Measurements from ENCODE around the gene ENTPD8. TPM values are rescaled to one million over a fixed set of nuclear protein-coding genes. Genes with fewer than 3 reads are reported as not detected.
A peak's percentile ranks its signal among the peaks of the same experiment; 100 is the strongest.
"Not testable (repeated sequence)": the region's sequence is repeated elsewhere in the genome, so short reads cannot be mapped to it uniquely, and the experiment has no call there.

Gene ENTPD8
- total and polyA plus RNA-seq, 9 donors: 0.18 to 1.2 (median 0.39) TPM

DNA sequence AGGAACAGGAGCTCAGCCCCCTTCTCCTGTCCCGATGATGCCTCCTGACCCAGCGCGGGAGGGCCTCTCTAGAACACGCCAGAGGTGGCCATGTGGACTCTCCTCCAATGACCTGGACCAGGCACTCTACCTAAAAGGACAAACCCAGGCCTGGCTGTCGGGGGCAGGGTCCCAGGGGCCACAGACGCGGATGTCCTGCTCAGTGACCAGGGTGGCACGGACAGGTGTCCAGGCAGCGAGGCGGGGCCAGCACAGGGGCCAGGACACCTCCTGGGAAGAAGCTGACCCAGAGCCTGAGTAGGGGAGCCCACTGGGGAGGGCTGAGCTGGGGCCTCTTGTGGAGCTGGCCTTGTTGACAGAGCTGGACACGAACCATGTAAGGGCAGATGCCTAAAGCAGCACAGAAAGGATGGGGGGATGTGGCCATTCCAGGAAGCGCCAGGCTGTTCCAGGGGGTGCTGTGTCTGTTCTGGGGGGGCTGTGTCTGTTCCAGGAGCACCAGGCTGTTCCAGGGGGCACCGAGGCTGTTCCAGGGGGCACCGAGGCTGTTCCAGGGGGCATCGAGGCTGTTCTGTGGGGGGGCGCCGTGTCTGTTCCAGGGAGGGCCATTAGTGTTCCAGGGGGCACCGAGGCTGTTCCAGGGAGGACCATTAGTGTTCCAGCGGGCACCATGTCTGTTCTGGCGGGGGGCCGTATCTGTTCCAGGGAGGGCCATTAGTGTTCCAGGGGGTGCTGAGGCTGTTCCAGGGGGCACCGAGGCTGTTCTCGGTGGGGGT is 48.7 kb downstream of the ENTPD8 start:
- Histone ChIP-seq H3K9me3 (replicated peaks; ENCODE audit: control insufficient read depth, low read depth, low read length) (no peaks in the 10 kb centered on the region), H3K27me3 (ENCODE audit: control insufficient read depth, insufficient read depth, low read length) (no peaks in the 10 kb centered on the region), H3K4me1 (ENCODE audit: control insufficient read depth, insufficient read depth, low read length) (peaks cover 30% of the 10 kb centered on the region), H3K27ac (ENCODE audit: low read length) (no peak overlapping the region), H3K36me3 (ENCODE audit: control insufficient read depth, insufficient read depth, low read length) (peaks cover 10% of the 10 kb centered on the region), H3K4me3 (ENCODE audit: low read length) (no peak overlapping the region)
- no peak for DNase-seq
- WGBS (ENCODE audit: insufficient coverage): 95% methylated on average over 16 of the region's 23 CpGs

DNA sequence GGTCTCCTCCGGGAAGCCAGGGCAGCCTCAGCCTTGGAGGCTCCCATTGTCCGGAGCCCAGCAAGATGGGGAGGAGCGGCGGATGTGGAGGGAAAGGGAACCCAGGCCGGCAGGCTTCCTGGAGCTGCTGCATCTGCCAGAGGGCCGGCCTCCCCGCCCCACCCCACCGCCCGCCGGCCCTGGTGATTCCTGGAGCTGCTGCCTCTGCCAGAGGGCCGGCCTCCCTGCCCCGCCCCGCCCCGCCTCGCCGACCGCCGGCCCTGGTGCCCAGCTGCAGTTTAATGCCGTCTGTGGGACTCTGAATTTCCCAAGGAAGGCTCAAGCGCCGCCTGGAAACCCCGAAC is 49.8 kb downstream of the ENTPD8 start:
- WGBS (ENCODE audit: insufficient coverage): 57% methylated on average over 13 of the region's 22 CpGs
- Histone ChIP-seq H3K27me3 (ENCODE audit: control insufficient read depth, insufficient read depth, low read length) (no peaks in the 10 kb centered on the region), H3K9me3 (replicated peaks; ENCODE audit: control insufficient read depth, low read depth, low read length) (no peaks in the 10 kb centered on the region), H3K36me3 (ENCODE audit: control insufficient read depth, insufficient read depth, low read length) (peaks cover 10% of the 10 kb centered on the region), H3K4me3 (ENCODE audit: low read length) (no peak overlapping the region), H3K4me1 (ENCODE audit: control insufficient read depth, insufficient read depth, low read length) (peaks cover 36% of the 10 kb centered on the region), H3K27ac (ENCODE audit: low read length) (peak overlapping the region; percentile 83)
- DNase-seq: peak; percentile 50

DNA sequence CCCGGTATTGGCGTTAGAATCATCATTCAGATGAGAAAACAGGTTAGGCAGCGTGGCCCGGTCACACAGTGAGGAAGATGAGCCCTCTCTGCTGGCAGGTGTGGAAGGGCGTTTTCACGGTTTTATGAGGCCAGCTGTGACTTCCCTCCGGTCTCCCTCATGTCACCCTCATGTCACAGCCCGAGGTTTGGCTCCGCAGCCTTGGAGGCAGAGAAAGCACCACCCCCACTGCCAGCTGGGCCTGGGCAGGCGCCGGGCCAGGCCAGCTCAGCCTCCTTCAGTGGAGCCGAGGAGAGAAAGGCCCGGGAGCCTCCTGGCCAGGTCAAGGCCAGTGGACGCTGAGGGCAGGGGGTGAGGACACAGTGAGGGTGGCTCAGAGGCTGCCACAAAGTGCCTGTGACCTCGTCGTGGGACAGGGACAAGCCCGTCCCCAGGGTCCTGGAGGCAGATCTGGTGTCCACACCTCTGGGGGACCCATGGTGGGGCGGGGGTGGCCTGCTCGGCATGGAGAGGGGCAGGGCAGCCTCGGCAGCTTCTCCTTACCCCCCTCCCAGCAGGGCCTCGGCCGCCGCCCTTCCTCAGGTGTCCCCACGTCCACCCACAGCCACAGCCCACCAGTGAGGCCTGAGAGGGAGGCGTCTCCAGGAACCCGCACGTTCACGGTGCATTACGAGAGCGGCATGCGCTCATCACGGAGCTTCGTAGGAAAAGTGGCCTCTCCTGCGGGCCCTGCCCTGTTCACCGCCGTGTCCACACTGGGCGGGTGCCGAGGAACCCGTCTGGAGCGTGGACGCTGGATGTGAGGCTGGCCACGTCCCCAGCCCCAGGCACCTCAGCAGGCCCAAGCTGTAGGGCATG is 50.4 kb downstream of the ENTPD8 start:
- Histone ChIP-seq H3K4me1 (ENCODE audit: control insufficient read depth, insufficient read depth, low read length) (peaks cover 36% of the 10 kb centered on the region), H3K4me3 (ENCODE audit: low read length) (no peak overlapping the region), H3K27me3 (ENCODE audit: control insufficient read depth, insufficient read depth, low read length) (no peaks in the 10 kb centered on the region), H3K36me3 (ENCODE audit: control insufficient read depth, insufficient read depth, low read length) (peaks cover 10% of the 10 kb centered on the region), H3K27ac (ENCODE audit: low read length) (peak overlapping the region; percentile 83), H3K9me3 (replicated peaks; ENCODE audit: control insufficient read depth, low read depth, low read length) (no peaks in the 10 kb centered on the region)
- peak; percentile 60 for DNase-seq
- 67% methylated on average over 24 of the region's 42 CpGs for WGBS (ENCODE audit: insufficient coverage)

DNA sequence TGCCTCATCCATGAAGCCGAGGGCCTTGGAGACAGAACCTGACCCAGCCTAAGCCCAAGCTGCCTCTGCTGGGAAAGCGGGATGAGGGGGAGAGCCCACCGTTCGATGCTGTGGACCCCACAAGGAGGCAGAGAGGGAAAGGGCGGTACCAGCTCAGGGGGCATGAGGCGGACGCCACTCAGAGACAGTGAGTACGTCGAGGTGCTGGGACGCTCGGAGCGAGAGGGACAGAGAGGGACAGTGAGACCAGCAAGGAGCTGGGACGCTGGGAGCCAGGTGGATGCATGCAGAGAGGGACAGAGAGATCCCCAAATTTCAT is 51.8 kb downstream of the ENTPD8 start:
- no peak for DNase-seq
- 86% methylated on average over 11 of the region's 13 CpGs for WGBS (ENCODE audit: insufficient coverage)

DNA sequence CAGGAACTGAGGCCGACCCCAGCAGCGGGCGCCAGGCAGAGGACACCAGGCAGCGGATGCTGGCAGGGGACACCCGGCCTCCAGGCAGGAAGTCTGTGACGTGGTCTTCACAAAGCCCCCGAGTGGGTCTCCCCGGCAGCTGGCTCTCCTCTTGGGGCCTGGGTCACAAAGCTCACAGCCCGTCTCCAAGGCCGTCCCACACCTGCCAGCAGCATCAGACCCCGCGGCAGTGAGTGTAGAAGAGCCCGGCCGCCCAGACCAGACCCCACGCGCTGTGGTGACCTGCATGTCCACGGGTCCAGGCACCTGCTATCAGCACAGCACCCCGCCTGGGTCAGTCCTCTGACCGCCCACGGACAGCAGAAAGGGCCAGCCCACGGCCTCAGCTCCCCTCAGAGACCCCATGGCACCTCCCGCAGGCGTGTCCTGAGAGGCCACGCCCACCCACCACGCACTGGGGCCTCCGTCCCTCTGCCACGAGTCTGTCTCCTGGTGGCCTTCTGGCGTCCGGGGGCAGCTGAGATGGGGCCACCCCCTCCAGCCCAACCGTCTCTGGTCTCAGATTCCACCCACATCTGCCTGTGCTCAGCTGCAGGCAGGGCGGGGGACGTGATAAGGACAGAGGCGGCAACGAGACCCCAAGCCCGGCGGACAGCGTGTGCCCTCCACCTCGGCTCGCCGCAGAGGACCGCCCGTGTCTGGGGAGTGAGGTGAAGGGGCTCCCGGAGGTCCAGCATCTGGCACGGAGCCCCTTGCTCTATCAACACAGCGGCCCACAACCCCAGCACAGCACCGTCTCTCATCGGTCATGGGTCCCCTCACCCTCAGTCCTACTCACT is 52.3 kb downstream of the ENTPD8 start:
- Histone ChIP-seq H3K4me3 (ENCODE audit: low read length) (no peak overlapping the region), H3K27me3 (ENCODE audit: control insufficient read depth, insufficient read depth, low read length) (no peaks in the 10 kb centered on the region), H3K27ac (ENCODE audit: low read length) (peak overlapping the region; percentile 7), H3K9me3 (replicated peaks; ENCODE audit: control insufficient read depth, low read depth, low read length) (no peaks in the 10 kb centered on the region), H3K4me1 (ENCODE audit: control insufficient read depth, insufficient read depth, low read length) (peaks cover 33% of the 10 kb centered on the region), H3K36me3 (ENCODE audit: control insufficient read depth, insufficient read depth, low read length) (peaks cover 5% of the 10 kb centered on the region)
- WGBS (ENCODE audit: insufficient coverage): 76% methylated on average over 39 of the region's 47 CpGs
- no peak for DNase-seq

More for the DNA sequence above, 51.8 kb downstream of the ENTPD8 start:
- Histone ChIP-seq H3K27ac (ENCODE audit: low read length) (no peak overlapping the region), H3K9me3 (replicated peaks; ENCODE audit: control insufficient read depth, low read depth, low read length) (no peaks in the 10 kb centered on the region), H3K36me3 (ENCODE audit: control insufficient read depth, insufficient read depth, low read length) (peaks cover 5% of the 10 kb centered on the region), H3K27me3 (ENCODE audit: control insufficient read depth, insufficient read depth, low read length) (no peaks in the 10 kb centered on the region), H3K4me3 (ENCODE audit: low read length) (no peak overlapping the region), H3K4me1 (ENCODE audit: control insufficient read depth, insufficient read depth, low read length) (peaks cover 33% of the 10 kb centered on the region)

DNA sequence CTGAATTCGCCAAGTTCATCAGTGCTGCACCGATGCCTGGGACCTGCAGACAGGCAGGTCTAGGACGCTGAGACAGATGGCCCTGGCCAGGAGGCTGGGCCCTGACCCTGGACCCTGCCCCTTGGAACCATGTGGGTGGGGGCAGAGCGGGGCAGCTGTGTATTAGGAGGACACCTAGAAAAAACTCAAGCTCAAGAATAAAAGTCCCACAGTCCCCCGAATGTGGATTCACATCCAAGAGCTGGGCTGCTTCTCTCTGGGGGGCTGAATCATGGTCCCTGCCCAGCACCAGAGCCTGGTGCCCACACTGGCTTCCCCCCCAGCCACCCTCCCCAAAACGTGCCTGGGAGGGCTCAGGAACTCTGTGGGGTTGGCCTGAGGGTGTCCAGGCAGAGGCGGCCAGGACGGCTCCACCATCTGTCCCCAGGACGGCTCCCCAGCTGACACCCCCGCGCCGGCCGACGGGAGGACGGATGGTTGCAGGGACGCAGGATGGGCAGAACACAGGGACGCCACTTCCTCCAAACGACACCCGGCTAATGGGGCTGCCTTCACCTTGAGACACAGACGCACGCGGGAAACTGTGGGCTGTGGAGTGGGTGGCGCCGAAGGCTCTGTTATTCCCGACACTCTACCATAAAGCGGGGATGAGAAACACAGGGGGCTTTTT is 53.1 kb downstream of the ENTPD8 start:
- H3K27ac ChIP-seq (ENCODE audit: low read length): peak overlapping the region; percentile 21
- H3K4me1 ChIP-seq (ENCODE audit: control insufficient read depth, insufficient read depth, low read length): peaks cover 33% of the 10 kb centered on the region
- no peak overlapping the region for H3K4me3 ChIP-seq (ENCODE audit: low read length)
- WGBS (ENCODE audit: insufficient coverage): 71% methylated on average over 21 of the region's 26 CpGs
- H3K9me3 ChIP-seq (replicated peaks; ENCODE audit: control insufficient read depth, low read depth, low read length): no peaks in the 10 kb centered on the region
- no peaks in the 10 kb centered on the region for H3K27me3 ChIP-seq (ENCODE audit: control insufficient read depth, insufficient read depth, low read length)
- peaks cover 5% of the 10 kb centered on the region for H3K36me3 ChIP-seq (ENCODE audit: control insufficient read depth, insufficient read depth, low read length)
- no peak for DNase-seq

DNA sequence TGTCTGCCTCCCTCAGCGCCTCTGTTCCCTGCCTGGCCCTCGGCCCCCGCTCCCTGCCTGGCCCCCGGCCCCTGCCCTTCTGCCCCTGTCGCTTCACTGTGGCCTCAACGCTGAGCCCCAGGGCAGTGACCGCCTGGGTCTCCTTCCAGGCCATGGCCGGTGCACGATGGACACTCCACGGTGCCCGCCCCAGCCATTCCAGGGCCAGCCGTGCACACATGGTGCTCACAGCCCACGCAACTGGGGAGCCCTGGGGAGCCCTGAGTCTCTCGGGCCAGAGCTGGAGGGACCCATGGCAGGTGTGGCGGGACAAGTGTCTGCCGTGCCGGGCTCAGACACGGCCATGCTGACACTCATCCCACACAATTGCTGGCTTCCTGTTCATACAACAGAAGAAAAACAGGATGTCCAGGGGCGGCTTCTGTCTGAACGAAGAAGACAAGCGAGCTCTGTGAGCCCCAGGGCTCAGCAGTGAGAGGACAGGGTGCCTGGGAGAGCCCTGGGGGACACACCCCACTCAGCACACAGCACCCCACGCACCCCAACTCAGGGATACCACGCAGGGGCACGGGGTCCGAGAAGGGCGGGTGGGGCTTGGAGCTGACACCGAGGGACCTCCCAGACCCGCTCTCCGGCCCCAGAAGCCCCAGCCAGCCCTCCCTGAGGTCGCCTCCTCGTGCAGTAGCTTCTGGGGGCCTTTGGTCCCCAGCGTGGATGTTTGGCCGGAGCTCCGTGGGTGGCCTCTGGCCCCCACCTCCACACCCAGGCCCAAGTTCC is 53.9 kb downstream of the ENTPD8 start:
- 46% methylated on average over 25 of the region's 34 CpGs for WGBS (ENCODE audit: insufficient coverage)
- peak; percentile 46 for DNase-seq
- no peaks in the 10 kb centered on the region for H3K27me3 ChIP-seq (ENCODE audit: control insufficient read depth, insufficient read depth, low read length)
- peaks cover 3% of the 10 kb centered on the region for H3K36me3 ChIP-seq (ENCODE audit: control insufficient read depth, insufficient read depth, low read length)
- peak overlapping the region; percentile 21 for H3K27ac ChIP-seq (ENCODE audit: low read length)
- H3K4me1 ChIP-seq (ENCODE audit: control insufficient read depth, insufficient read depth, low read length): peaks cover 33% of the 10 kb centered on the region
- H3K4me3 ChIP-seq (ENCODE audit: low read length): no peak overlapping the region
- H3K9me3 ChIP-seq (replicated peaks; ENCODE audit: control insufficient read depth, low read depth, low read length): no peaks in the 10 kb centered on the region

DNA sequence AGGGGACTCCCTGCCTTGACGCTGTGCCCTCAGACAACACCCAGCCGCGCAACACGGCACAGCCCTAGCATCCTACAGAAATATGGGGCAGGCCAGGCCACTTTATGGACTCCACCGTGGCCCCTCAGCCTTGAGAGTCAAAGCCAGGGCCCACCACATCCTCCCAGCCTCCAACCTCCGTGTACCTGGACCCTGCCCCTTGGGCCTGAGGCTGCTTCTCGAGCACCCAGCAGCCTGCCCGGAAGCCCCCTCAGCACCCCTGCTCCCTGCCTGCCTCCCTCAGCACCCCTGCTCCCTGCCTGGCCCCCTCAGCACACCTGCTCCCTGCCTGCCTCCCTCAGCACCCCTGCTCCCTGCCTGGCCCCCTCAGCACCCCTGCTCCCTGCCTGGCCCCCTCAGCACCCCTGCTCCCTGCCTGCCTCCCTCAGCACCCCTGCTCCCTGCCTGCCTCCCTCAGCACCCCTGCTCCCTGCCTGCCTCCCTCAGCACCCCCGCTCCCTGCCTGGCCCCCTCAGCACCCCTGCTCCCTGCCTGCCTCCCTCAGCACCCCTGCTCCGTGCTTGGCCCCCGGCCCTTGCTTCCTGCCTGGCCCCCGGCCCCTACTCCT is 54.5 kb downstream of the ENTPD8 start:
- not testable (repeated sequence) for H3K36me3 ChIP-seq (ENCODE audit: control insufficient read depth, insufficient read depth, low read length); DNase-seq; H3K4me3 ChIP-seq (ENCODE audit: low read length); H3K9me3 ChIP-seq (replicated peaks; ENCODE audit: control insufficient read depth, low read depth, low read length); H3K27me3 ChIP-seq (ENCODE audit: control insufficient read depth, insufficient read depth, low read length)
- Histone ChIP-seq H3K4me1 (ENCODE audit: control insufficient read depth, insufficient read depth, low read length) (peaks cover 32% of the 10 kb centered on the region), H3K27ac (ENCODE audit: low read length) (peak overlapping the region; percentile 21)
- WGBS (ENCODE audit: insufficient coverage): 80% methylated on average over 10 of the region's 12 CpGs
